ENCODE measurements around the gene SLC22A16.
A peak's percentile ranks its signal among the peaks of the same experiment; 100 is the strongest.
"Not testable (repeated sequence)": the region's sequence is repeated elsewhere in the genome, so short reads cannot be mapped to it uniquely, and the experiment has no call there.

SLC22A16 gene, protein sequence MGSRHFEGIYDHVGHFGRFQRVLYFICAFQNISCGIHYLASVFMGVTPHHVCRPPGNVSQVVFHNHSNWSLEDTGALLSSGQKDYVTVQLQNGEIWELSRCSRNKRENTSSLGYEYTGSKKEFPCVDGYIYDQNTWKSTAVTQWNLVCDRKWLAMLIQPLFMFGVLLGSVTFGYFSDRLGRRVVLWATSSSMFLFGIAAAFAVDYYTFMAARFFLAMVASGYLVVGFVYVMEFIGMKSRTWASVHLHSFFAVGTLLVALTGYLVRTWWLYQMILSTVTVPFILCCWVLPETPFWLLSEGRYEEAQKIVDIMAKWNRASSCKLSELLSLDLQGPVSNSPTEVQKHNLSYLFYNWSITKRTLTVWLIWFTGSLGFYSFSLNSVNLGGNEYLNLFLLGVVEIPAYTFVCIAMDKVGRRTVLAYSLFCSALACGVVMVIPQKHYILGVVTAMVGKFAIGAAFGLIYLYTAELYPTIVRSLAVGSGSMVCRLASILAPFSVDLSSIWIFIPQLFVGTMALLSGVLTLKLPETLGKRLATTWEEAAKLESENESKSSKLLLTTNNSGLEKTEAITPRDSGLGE

DNA sequence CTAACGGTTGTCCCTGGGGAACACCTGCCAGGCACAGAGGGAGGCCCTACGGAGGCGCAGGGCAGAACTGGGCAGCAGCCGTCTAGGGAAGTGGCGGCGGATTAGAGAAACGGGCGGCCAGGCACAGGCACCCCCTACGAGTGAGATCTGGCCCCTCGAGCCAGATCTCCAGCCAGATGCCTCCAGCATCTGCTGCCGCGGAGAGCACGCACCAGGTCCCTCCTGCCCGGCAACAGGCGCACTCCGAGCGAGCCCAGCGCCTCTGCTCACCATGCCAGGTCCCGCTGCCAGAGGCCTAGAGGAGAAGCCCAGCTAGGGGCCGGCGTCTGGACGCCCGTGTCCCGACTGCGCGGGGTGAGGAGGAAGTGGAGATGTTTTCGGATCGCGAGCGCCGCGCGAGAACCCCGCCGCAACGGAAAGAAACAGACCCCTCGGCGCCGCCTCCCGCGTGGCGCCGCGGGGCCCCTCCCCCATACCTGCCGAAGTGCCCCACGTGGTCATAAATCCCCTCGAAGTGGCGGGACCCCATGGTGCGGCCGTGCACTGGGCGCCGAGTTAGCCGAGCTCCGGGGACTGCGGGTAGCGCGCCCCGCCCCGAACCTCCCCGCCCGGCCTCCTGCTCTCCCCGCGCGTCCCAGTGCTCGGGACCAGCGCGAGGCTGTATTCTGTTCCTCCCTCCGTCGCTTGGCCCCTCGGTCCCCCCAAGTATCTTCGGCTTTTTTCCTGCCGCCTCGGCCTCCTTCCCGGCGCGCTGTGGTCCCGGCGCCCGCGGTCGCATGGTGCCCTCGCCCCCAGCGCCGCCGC is at the start of gene SLC22A16:
Gene SLC22A16, minus strand, starts transcription at position 568 of the 804 bp plus-strand sequence. Its CDS starts 39 bp downstream, at position 529.
- DNase-seq = peak; percentile 38

DNA sequence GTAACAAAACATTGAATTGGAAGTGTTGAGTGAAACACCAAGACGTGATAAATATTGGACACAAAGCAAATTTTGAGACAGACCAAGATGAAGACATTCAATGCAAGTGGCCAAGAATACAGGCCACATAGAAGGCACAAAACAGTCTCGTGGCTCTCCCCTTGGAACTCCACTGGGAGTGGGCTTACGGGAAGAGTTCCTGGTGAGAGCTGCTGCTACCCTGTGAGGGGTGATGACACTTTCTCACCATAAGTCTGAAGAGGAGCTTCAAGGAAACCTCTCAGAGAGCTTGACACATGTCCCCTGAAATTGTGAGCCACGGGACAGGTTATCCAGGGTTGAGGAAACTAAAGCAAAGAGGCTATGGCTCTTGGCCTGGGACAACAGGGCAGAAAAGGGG is 48.6 kb upstream of the SLC22A16 start:
- DNase-seq = no peak

DNA sequence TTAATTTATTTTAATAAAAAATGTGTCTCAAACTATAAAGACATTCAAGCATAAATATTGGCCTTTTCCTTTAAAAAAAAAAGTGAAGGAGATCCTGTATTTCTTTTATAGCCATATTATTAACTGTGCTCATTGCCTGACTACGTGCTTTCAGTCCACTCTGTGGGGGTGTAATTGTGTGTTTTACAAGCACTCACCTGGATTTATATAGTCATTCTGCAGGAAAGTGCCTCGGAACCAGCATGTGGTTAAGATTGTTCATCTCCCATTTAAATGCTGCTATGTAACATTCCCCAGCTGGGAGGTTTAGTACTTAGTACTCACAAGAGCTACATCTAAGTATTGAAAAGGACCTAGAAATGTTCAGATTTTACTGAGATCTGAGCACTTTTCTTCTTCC is 47.9 kb upstream of the SLC22A16 start:
- DNase-seq = no peak

DNA sequence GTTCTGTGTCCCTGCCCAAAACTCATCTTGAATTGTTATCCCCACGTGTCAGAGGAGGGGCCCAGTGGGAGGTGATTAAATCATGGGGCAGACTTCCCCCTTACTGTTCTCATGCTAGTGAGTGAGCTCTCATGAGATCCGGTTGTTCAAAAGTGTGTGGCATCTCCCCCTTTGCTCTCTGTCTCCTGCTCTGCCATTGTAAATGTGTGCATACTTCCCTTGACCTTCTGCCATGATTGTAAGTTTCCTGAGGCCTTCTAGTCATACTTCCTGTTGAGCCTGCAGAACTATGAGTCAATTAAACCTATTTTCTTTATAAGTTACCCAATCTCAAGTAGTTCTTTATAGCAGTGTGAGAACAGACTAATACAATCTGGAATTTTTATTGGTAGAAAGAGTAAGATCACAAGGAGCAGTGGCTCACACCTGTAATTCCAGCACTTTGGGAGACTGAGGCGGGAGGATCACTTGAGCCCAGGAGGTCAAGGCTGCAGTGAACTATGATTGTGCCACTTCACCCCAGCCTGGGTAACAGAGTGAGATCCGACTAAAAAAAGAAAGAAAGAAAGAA is 47.1 kb upstream of the SLC22A16 start:
- DNase-seq = no peak

DNA sequence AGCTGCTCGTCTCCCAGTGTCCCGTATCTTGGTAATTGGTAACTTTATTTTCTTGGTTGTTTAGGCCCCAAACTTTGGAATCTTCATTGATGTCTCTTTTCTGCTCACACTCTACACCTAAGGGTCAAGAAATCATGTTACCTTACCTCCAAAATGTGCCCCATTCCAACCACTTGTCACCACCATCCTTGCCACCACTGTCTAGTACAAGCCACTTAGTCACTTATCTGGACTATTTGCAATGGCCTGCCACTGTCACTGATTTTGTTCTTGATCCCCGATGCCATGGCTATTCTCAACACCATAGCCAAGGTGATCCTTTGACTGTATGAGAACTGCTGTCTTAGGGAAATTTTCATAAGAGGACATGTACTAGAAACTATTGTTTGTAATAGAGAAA is 46.0 kb upstream of the SLC22A16 start:
- DNase-seq = no peak

DNA sequence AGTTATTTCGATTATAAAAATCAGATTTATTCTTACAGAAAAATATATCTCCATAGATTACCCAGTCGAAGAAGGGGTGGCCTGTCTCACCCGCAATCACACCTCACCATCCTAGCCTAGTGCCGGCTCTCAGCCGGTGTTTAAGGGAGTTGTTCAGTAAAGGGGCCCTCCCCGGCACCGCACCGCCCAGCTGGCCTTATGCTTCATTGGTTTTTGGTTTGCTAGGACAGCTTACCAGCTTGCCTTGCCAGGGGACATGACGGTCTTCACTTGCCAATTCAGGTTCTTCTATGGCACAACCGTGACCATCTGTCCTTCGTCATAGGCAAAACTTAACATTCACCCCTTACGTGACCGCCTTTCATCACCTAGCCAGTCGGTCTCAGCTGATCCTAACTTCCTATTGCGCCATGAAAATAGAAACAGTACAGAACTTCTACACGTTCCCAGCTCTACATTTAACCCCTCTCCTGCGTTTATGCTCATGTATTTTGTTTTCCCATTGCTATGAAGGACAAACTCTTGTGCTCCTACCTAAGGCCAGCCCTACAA is 44.7 kb upstream of the SLC22A16 start:
- DNase-seq = no peak

DNA sequence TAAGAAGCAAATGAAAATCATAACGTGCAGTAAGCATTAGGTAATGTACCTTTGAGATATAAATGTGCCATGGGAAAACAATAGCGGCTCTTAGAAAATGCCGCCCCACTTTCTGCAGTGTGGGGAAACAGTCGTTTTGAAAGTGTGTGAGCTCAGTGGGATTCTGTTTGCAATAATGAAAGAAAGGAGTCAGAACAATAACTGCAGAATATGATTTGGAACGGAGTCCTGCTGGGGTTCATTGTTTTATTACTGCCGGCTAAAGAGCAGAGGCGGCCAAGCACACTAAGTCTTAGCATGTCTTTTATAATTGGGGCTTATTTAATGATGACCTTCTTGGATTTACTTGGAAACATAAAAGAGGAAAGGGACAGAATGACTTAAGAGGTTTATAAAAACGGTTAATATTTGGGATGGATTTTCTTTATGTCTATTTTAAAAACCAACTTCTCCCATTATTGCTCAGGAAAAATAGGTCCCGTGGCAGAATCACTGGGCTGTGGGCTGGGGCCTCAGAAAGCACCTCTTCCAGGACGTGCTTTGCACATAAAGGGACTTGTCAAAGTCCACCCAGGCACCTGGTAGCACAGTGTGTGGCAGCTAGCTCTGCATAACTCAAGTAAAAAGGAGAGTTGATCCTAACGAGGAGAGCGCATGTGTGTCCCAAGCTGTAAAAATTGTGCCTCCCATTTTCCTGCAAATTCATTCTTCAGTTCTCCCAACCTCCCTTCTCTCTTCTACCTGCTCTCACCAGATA is 44.0 kb upstream of the SLC22A16 start:
- no peak for DNase-seq

DNA sequence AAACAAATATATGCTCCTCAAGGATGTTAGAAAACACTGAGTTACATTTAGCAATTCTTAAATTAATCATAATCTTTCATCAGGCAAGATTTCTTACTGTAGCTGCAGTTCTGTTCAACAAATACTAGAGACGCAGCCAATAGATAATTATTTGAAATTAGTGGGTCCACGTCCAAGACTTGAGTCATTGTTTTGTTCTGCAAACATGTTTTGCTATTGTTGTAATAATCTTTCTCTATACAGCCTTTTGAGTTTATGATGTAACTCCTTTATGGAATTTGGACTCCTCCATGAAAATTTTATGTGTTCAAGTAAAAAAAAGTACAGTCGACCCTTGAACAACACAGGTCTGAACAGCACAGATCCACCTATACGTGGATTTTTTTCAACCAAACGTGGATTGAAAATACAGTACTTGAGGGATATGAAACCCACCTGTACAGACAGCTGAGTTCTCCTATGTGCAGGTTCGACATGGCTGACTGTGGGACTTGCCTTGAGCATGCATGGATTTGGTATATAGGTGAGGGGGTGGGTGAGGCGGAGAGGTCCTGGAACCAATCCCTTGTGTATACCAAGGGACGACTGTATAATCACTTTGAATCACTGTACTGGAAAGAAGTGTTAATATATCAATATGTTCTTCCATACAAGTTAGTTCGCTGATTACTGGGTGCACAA is 41.3 kb upstream of the SLC22A16 start:
- no peak for DNase-seq

DNA sequence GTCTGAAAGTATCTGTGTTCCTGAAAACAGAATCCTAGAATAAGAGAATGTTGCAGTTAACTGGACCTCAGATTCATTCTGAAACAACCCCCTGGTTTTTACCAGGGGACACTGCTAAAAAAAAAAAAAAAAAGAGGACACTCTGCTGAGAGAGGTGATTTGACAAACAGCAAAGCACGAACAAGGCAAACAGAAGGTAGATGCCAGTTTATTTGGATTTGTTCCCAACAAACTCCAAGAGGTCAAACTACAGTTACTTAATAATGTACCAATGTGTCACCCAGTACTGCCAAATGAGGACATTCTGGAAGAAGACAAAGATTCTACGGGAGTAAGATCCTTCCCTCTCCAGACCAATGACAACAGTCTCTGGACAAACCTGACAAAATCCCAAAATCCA is 40.6 kb upstream of the SLC22A16 start:
- no peak for DNase-seq

DNA sequence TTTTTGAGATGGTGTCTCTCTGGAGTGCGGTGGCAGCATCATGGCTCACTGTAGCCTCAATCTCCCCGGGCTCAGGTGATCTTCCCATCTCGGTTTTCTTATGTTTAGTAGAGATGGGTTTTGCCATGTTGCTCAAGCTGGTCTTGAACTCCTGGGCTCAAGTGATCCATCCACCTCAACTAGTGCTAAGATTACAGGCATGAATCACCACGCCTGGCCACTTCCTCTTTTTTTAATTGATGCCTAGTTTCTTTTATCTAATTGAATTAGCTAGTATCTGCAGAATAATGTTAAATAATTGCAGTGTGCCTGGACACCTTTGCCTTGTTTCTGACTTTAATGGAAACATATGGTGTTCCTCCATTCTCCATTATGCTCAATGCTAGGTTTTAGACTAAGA is 38.4 kb upstream of the SLC22A16 start:
- no peak for DNase-seq

DNA sequence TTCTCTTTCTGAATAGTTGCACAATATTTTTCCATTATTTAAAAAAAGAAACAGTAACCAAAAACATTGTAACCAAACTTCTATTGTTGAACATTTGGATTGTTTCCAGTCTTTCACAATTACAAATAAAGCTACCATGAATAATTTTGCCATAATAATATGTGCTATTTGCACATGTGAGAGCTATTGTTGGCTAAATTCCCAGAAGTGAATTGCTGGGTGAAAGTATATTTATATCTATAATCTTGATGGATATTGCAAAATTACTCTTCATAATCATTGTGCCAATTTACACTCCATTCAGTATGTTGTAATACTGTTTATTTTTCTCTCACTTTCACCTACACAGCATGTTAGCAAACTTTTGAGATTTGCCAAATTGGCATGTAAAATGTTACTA is 36.6 kb upstream of the SLC22A16 start:
- DNase-seq = no peak

DNA sequence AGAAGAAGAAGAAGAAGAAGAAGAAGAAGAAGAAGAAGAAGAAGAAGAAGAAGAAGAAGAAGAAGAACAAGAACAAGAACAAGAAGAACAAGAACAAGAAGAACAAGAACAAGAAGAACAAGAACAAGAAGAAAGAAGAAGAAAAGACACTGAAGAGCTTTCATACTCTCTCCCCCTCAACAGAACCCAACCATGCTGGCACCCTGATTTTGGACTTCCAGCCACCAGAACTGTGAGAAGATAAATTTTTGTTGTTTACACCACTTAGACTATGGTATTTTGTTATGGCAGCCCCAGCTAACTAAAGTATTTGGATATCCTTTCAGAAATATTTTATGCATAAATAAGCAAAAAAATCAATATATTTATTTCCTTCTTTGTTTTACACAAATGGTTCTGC is 36.1 kb upstream of the SLC22A16 start:
- not testable (repeated sequence) for DNase-seq

DNA sequence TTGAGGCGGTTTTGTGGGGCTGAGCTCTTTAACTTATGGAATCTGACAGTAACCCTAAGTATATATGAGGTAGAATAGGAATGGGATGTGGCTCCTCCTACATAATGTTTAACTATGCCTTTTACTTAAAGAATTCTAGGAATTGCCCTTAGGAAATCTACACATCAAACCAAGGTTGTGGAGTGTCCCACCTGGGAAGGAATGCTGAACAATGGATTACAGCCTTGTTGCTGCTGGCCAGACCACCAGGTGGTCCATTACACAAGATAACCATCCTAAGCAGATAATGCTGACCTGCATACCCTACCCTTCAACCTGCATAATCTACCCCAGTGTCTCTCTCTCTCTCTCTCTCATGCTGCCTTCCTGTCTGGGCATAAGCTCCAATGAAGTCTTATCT is 35.0 kb upstream of the SLC22A16 start:
- DNase-seq = no peak

DNA sequence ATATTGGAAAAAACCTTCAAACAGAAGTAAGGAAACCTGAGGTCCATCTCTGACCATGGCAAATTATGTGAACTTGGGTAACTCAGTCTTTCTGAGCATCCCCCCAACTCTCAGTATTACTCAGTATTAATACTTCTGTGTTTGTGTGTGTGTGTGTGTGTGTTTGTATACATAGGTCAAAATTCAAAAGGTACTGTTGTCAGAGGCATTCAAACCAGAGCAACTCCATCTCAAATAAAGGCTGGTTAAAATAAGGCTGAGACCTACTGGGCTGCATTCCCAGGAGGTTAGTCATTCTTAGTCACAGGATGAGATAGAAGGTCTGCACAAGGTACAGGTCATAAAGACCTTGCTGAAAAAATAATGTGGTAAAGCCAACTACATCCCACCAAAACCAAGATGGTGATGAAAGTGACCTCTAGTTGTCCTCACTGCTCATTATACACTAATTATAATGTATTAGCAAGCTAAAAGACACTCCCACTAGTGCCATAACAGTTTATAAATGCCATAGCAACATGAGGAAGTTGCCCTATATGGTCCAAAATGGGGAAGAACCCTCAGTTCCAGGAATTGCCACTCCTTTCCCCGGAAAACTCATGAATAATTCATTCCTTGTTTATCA is 33.3 kb upstream of the SLC22A16 start:
- no peak for DNase-seq

DNA sequence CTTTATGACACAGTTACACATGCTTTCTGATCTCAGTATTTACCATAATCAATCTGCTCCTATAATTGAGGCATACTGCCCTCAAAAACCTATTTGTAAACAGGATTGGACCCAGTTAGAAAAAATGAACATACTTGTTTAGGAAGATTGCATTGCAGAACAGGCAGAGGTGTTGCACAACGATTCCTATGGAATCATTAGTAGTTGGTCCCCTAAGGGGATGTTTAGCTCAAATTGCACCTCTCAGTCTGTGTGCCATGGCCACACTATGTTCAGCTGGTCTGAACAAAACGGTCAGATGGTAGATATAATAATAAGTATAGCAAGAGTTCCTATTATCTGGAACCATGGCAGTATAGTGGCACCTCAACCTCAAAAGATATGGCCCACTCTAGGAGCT is 28.5 kb upstream of the SLC22A16 start:
- DNase-seq = not testable (repeated sequence)

DNA sequence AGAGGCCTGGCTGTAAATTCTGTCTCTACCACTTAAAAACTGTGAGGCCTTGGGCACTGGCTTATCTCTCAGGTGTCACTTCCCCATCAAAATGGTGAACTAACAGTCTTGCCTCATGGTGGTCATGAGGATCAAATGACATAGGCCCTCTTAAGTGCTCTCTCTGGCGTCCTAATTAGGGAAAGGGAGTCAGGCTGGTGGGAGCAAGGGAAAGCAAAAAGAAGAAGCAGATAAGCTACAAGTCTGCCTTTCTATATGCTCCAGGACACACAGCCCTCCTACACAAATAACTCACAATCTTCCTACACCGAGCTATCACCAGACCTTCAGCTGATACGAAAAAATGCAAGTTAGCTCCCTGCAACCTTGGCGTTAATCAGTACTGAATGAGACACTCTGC is 19.5 kb upstream of the SLC22A16 start:
- DNase-seq = peak; percentile 73

DNA sequence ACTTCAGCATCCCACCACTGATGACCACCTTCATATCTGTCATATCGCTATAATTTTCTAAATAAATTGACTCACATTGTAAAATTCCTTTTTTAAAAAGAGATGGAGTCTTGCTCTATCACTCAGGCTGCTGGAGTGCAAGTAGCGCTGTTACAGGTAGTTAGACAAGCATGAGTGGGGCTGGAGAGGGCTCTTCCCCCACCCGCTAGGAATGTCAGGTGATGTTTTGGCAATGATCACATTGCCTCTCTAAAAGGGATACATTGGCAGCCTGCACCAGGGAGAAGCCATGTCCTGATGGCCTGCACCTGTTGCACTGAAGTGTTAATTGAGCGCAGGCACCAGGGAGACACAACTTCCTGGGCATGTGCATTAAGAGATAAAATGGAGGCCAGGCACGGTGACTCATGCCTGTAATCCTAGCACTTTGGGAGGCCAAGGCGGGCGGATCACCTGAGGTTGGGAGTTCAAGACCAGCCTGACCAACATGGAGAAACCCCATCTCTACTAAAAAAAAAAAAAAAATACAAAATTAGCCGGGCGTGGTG is 16.9 kb upstream of the SLC22A16 start:
- peak; percentile 38 for DNase-seq

DNA sequence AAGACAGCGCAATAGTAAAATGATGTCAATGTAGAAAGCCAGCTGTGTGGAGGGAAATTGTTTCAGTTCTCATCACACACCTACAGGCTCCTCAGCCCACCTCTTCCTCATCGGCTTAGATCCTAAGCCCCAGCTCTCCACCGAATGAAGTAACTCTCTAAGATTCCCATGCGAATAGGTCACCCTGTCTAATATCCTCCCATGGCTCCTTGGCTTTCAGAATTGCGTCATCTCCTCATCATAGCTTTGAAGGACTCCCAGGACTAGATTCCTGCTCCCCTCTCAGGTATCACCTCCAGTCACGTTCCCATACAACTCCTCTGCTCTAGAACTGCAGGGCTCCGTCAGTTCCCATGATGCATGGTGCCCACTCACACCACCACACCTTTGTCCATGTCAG is 16.2 kb upstream of the SLC22A16 start:
- DNase-seq = no peak

DNA sequence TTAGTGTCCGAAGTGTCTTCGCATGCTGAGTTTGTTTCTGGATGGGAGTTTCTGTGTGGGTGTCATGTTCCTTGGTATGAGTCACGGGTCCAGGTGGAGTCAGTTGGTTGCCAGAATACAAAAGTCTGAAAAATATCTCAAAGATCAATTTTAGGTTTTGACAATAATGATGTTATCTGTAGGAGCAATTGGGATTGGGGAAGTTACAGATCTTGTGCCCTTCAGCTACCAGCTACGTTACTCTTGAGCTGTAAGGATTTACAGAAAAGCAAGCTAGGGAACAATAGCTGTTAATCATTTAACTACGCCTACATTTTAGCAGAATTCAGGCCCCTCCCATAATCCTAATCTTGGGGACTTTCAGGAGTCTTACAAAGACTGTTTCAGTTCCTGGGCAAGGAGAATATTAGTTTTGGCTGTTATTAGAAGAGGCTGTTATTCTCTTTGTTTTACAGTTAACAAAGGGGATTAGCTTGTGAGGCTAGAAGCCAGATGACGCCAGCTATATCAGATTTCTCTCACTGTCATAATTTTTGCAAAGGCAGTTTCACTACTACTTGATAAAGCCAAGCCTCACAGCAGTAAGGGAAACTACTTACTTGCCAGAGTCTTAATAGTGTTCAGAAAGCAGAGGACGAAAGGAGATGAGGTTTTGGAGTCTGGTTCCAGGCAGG is 15.4 kb upstream of the SLC22A16 start:
- peak; percentile 79 for DNase-seq

DNA sequence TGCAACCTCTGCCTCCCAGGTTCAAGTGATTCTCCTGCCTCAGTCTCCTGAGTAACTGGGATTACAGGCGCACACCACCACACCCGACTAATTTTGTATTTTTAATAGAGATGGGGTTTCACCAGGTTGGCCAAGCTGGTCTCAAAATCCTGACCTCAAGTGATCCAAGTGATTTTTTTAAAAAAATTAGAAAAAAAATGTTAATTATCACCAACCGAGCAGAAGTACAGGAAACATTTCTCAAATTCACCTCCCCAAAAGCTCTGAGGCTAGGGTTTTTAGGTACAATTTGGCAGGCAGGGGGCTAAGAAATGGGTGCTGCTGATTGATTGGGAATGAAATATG is 14.9 kb upstream of the SLC22A16 start:
- DNase-seq = no peak

DNA sequence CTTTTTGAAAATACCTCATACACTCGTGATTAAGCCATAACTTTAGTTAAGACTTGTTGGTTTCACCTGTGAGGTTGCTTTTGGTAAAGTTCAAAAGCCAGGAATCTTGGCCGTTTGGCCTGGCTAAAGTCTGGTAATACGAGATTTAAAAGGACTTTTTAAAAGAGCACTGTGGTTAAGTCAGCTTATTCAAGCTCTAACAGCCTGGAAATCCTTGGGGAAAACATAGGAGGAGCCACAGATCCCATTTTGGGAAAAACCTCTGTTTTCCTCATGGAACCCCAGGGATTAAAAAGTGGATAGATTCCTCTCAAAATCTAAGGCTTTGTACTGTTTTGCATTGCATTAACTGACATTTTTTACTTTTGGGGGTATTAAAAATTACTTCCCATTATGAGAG is 13.7 kb upstream of the SLC22A16 start:
- DNase-seq = peak; percentile 23
